ENCODE data around the gene CCNJL. TPM values are rescaled to one million over a fixed set of nuclear protein-coding genes. Genes with fewer than 3 reads are reported as not detected.
A peak's percentile ranks its signal among the peaks of the same experiment; 100 is the strongest.

The CCNJL gene
- total RNA-seq (2021; fragmentation: NEBNext Ultra II Directional; extraction: Animal tissue kit (Norgen Biotek cat#: 25700)) (34.6 and 36.2 TPM in 2 replicates), polyA plus RNA-seq (2011; rRNA removed) (44.7 and 54.7 TPM in 2 replicates), polyA minus RNA-seq (2011; rRNA and poly(A)+ RNA removed) (39.3 and 40.1 TPM in 2 replicates)
- polyA plus RNA-seq (2011; cell fraction: cytosol; rRNA removed), result 28.0 TPM
- polyA plus RNA-seq (2011; cell fraction: nucleus; rRNA removed), result 37.7 TPM
- 20.9 to 32.3 TPM (median 28.8 TPM) in 4 replicates for polyA plus RNA-seq (2012, experiment 1 of 2)
- polyA plus RNA-seq (2012, experiment 2 of 2), result 33.2 TPM
- 25.1 TPM for polyA plus RNA-seq (2013, experiment 1 of 2)
- 28.5 TPM for polyA plus RNA-seq (2013, experiment 2 of 2)
- polyA minus RNA-seq (2011; cell fraction: cytosol; rRNA and poly(A)+ RNA removed), result 23.5 TPM
- 35.4 TPM for polyA minus RNA-seq (2011; cell fraction: nucleus; rRNA and poly(A)+ RNA removed)
- long read RNA-seq, experiment 1, transcript CCNJL-201 (6 exons, 3,171 nt), result major isoform, 8 of 20 reads
- long read RNA-seq, experiment 1, partial matches to known transcripts, result 2 of 20 reads
- long read RNA-seq, experiment 1, other reads (novel, unspliced or antisense), result 10 of 20 reads
- long read RNA-seq, experiment 2, partial matches to known transcripts, result 0 of 5 reads
- long read RNA-seq, experiment 2, other reads (novel, unspliced or antisense), result 5 of 5 reads

GRCh38 chr5:160312134-160312959 lies at the start of gene CCNJL:
Gene CCNJL (minus strand): TSS chr5:160312564. CDS start chr5:160311923, 641 bp downstream.
- H3K4ac ChIP-seq (replicated peaks; ENCODE audit: insufficient read length, low read depth, low read length), result peak within 1 kb of the TSS; percentile 47
- TF ChIP-seq EGR1 (IDR thresholded peaks at IDR 0.05; ENCODE audit: borderline replicate concordance, low read depth, low read length) (peak; percentile 40; the same call in 1 of the 2 replicates), MAX (IDR thresholded peaks at IDR 0.05) (peak; percentile 32; the same call in 1 of the 2 replicates), SIX5 (IDR thresholded peaks at IDR 0.05; ENCODE audit: low read depth, low read length) (no peak)

More at GRCh38 chr5:160312134-160312959, at the start of gene CCNJL:
- Histone ChIP-seq H2BK120ac (replicated peaks; ENCODE audit: low read depth, low read length) (peak within 1 kb of the TSS; percentile 5), H2BK12ac (ENCODE audit: low read depth, low read length) (peak within 1 kb of the TSS; percentile 69), H3K23ac (ENCODE audit: insufficient read length) (no peak within 1 kb of the TSS), H3K4me1 (replicated peaks in 1 of 4; ENCODE audit: control insufficient read depth in 3 of 4, insufficient read depth in 4 of 4, low read length in 3 of 4) (peaks cover 4 to 7% (median 6%) of the 10 kb centered on the region in 4 experiments; a peak in 5 of 7 replicates), H4K20me1 (replicated peaks in 1 of 2; ENCODE audit: control insufficient read depth in 1 of 2, insufficient read depth in 2 of 2, low read length in 2 of 2) (peaks cover 15 to 19% of the 10 kb centered on the region in 2 experiments), H3K9ac (replicated peaks in 1 of 4; ENCODE audit: extremely low read depth in 1 of 4, low read depth in 3 of 4, low read length in 3 of 4) (peak within 1 kb of the TSS; percentile 73 to 93 (median 84)), H3K56ac (replicated peaks; ENCODE audit: insufficient read length, low read depth, low read length) (peak within 1 kb of the TSS; percentile 47), H4K5ac (ENCODE audit: insufficient read length, low read depth, low read length) (peak within 1 kb of the TSS; percentile 94), H3K9me3 (ENCODE audit: insufficient read depth in 2 of 2, low read depth in 1 of 2, low read length in 1 of 2) (no peaks in the 10 kb centered on the region), H3K4me2 (ENCODE audit: insufficient read depth in 1 of 2, low read depth in 2 of 2, low read length in 2 of 2) (peak within 1 kb of the TSS; percentile 90 to 96), H3K79me2 (ENCODE audit: control insufficient read depth in 1 of 2, insufficient read depth in 2 of 2, low read length in 2 of 2) (peaks cover 15 to 49% of the 10 kb centered on the region in 2 experiments), H3K18ac (ENCODE audit: extremely low read depth, low read length) (peak within 1 kb of the TSS; percentile 96), H2AK5ac (ENCODE audit: low read depth, low read length) (peak within 1 kb of the TSS; percentile 82), H3K23me2 (ENCODE audit: low read depth, low read length) (peaks cover 5% of the 10 kb centered on the region; the same call in 1 of the 2 replicates), H3K14ac (ENCODE audit: insufficient read length) (no peak within 1 kb of the TSS), H3K27ac (ENCODE audit: low read depth, low read length) (peak within 1 kb of the TSS; percentile 43; the same call in 1 of the 2 replicates), H3K27me3 (replicated peaks in 1 of 4; ENCODE audit: control insufficient read depth in 3 of 4, extremely low read depth in 1 of 4, insufficient read depth in 3 of 4, low read length in 3 of 4) (no peaks in the 10 kb centered on the region), H4K91ac (replicated peaks; ENCODE audit: insufficient read length, low read length) (peak within 1 kb of the TSS; percentile 76), H3K4me3 (ENCODE audit: extremely low read depth in 1 of 4, insufficient read depth in 2 of 4, low read depth in 3 of 4, low read length in 4 of 4) (peak within 1 kb of the TSS; percentile 87 to 93 (median 92)), H4K8ac (ENCODE audit: extremely low read depth, insufficient read depth, low read length) (peak within 1 kb of the TSS; percentile 98), H2BK20ac (ENCODE audit: low read length) (no peak within 1 kb of the TSS), H2AFZ (ENCODE audit: low read length) (peak within 1 kb of the TSS; percentile 85), H3K79me1 (ENCODE audit: low read depth, low read length) (peaks cover 19% of the 10 kb centered on the region), H2BK5ac (ENCODE audit: low read depth, low read length) (peak within 1 kb of the TSS; percentile 93), H3K36me3 (ENCODE audit: control insufficient read depth in 2 of 4, insufficient read depth in 4 of 4, low read length in 3 of 4) (peaks cover 2 to 27% (median 8%) of the 10 kb centered on the region in 4 experiments; a peak in 7 of 8 replicates), H2BK15ac (ENCODE audit: low read length) (peak within 1 kb of the TSS; percentile 67; the same call in 1 of the 2 replicates)
- FAIRE-seq, result no peak
- ChIA-PET POLR2A (ENCODE audit: partially characterized antibody) (interaction anchor here (0.6 to 3.4 kb wide), 16 partner anchors 10 to 170 kb away, joined by 3 to 25 read pairs (median 4); partner anchors contain the start of gene FABP6), CTCF (ENCODE audit: partially characterized antibody) (interaction anchor here (0.8 to 3.5 kb wide), 12 partner anchors 13 to 136 kb away, joined by 3 to 20 read pairs (median 4); no protein-coding TSS in a partner anchor)
- DNase-seq (ENCODE audit: low read depth in 1 of 2, low spot score in 2 of 2), result peak in 1 of 2 experiments; percentile 92
- WGBS, 2 experiments (ENCODE audit: extremely low coverage in 1 of 2, insufficient coverage in 1 of 2, insufficient read length in 1 of 2, insufficient replicate concordance in 2 of 2, low coverage in 1 of 2, low lambda C conversion rate in 2 of 2, missing lambda C conversion rate in 1 of 2), result 1% methylated on average over 68 of the region's 84 CpGs; no CpG with 5 or more reads in 1 of the 2 experiments

Measured in H1 (cell line).